ENCODE measurements around the gene THUMPD1. TPM values are rescaled to one million over a fixed set of nuclear protein-coding genes. Genes with fewer than 3 reads are reported as not detected.
"Not testable (repeated sequence)": the region's sequence is repeated elsewhere in the genome, so short reads cannot be mapped to it uniquely, and the experiment has no call there.

The THUMPD1 gene
- polyA plus RNA-seq, 5 donors = 59.5 to 86.0 (median 79.9) TPM

DNA sequence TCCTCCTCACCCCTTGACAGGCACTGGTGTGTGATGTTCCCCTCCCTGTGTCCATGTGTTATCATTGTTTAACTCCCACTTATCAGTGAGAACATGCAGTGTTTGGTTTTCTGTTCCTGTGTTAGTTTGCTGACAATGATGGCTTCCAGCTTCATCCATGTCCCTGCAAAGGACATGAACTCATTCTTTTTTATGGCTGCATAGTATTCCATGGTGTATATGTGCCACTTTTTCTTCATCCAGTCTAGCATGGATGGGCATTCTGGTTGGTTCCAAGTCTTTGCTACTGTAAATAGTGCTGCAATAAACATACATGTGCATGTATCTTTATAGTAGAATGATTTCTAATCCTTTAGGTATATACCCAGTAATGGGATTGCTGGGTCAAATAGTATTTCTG, 39.9 kb downstream of the THUMPD1 start:
- not testable (repeated sequence) for DNase-seq

GRCh38 chr16:20696618-20697017, 45.0 kb downstream of the THUMPD1 start:
- DNase-seq = no peak

DNA sequence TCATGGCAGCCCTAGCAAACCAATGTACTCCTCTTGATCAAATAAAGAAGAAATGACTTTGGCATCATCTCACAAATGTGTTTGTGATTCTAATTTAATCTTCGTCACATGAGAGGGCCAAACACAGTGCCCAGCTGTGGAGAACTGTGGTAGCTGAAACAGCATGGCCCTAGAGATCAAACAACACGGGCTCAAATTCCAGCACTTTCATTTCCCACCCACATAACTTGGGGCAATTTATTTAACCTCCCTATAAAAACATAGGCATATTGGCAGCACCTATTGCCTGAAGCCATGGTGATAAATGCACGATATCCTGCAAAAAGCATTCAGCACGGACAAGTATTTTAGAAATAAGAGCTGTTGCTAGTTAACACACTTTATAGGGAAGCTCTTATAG, 46.6 kb downstream of the THUMPD1 start:
- DNase-seq = no peak

GRCh38 chr16:20694096-20694495, 47.5 kb downstream of the THUMPD1 start:
- DNase-seq = not testable (repeated sequence)

GRCh38 chr16:20689668-20690067, 52.0 kb downstream of the THUMPD1 start:
- DNase-seq = no peak

DNA sequence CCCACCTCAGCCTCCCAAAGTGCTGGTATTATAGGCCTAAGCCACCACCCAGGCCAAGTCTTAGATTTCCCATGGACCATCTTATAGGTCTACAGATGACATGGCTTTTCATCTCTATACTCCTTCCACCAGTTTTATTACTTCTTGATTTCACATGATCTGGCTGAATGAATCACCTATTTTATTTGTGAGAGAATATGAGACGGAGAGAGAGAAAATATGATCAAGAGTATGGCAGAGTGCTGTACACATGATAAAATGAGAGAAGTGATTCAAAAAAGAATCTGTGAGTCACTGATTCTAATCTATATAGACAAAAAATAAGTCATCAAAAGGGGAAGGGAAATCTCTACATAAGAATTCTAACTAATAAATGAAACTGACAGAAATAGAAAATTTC, 57.8 kb downstream of the THUMPD1 start:
- no peak for DNase-seq

Other genes starting within 250 kb of the THUMPD1 start
- gene ACSM2B, start 165.5 kb downstream of the THUMPD1 start, polyA plus RNA-seq (ENCODE audit: insufficient read depth in 1 of 5, insufficient read length in 5 of 5, low replicate concordance in 1 of 5) = 1 to 10 TPM in 3 of 5 donors, under 1 TPM in 2; 0.32 to 1.9 (median 1.0) TPM
- gene ACSM1, start 44.1 kb downstream of the THUMPD1 start, polyA plus RNA-seq (ENCODE audit: insufficient read depth in 1 of 5, insufficient read length in 5 of 5, low replicate concordance in 1 of 5) = 1 to 10 TPM in 2 of 5 donors, under 1 TPM in 3; 0.82 to 1.6 (median 0.97) TPM
- gene ACSM3, start 22.2 kb upstream of the THUMPD1 start, polyA plus RNA-seq (ENCODE audit: insufficient read depth in 1 of 5, insufficient read length in 5 of 5, low replicate concordance in 1 of 5) = 10 to 100 TPM; 49.6 to 73.2 (median 65.9) TPM
- 10 to 100 TPM; 23.3 to 47.9 (median 37.4) TPM for gene ERI2, start 64.7 kb upstream of the THUMPD1 start, polyA plus RNA-seq (ENCODE audit: insufficient read depth in 1 of 5, insufficient read length in 5 of 5, low replicate concordance in 1 of 5)
- 10 to 100 TPM in 3 of 5 donors, 1 to 10 TPM in 2; 8.1 to 14.3 (median 11.5) TPM for gene REXO5, start 64.7 kb upstream of the THUMPD1 start, polyA plus RNA-seq (ENCODE audit: insufficient read depth in 1 of 5, insufficient read length in 5 of 5, low replicate concordance in 1 of 5)
- gene DCUN1D3, start 158.5 kb upstream of the THUMPD1 start, polyA plus RNA-seq (ENCODE audit: insufficient read depth in 1 of 5, insufficient read length in 5 of 5, low replicate concordance in 1 of 5) = 10 to 100 TPM in 1 of 5 donors, 1 to 10 TPM in 4; 7.2 to 10.2 (median 7.9) TPM
- 10 to 100 TPM; 25.5 to 33.4 (median 30.2) TPM for gene LYRM1, start 159.0 kb upstream of the THUMPD1 start, polyA plus RNA-seq (ENCODE audit: insufficient read depth in 1 of 5, insufficient read length in 5 of 5, low replicate concordance in 1 of 5)

All from right lung (tissue), 5 donors.